ENCODE measurements around the gene SCFD2. TPM values are rescaled to one million over a fixed set of nuclear protein-coding genes. Genes with fewer than 3 reads are reported as not detected.
"Not testable (repeated sequence)": the region's sequence is repeated elsewhere in the genome, so short reads cannot be mapped to it uniquely, and the experiment has no call there.

SCFD2 gene
- polyA plus RNA-seq, 3 donors = 5.4 to 9.4 (median 6.7) TPM

DNA sequence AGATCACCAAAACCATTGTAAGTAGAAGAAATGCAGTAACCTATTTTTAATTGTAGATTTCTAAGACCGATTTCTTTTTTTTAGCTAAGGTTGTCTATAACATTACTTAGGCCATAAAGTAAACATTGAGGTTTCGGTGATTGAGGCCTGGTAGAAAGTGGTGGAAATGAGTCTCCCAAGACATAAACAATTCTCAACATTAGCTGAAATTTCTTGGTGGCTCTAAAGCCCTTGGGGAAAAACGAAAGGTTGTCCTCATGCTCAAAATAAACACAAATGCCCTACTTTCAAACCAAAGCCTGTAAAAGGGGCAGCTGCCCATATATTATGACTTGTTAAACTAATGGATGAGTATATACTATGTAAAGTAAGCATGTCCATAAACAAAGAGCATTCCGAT lies 98.8 kb downstream of the SCFD2 start:
- Mint-ChIP-seq H3K4me3 (no peak overlapping the region), H3K4me1 (no peaks in the 10 kb centered on the region), H3K27me3 (ENCODE audit: low read depth in 3 of 3) (peaks cover 0 to 1% (median 0%) of the 10 kb centered on the region in 3 donors), H3K9me3 (peaks cover 16 to 30% (median 22%) of the 10 kb centered on the region in 7 donors), H3K27ac (no peak overlapping the region), H3K36me3 (peaks cover 18 to 25% of the 10 kb centered on the region in 2 donors)
- no peak for DNase-seq
- no peak overlapping the region for H3K4me2 ChIP-seq (replicated peaks; ENCODE audit: extremely low read depth, low read length, poor library complexity, severe bottlenecking)
- peaks cover 18 to 20% of the 10 kb centered on the region in 2 donors for H3K9me3 ChIP-seq (replicated peaks in 1 of 2; ENCODE audit: control insufficient read depth in 1 of 2, insufficient read depth in 1 of 2, low read length in 2 of 2)
- no peak overlapping the region for H3K4me3 ChIP-seq (replicated peaks in 1 of 3; ENCODE audit: low read depth in 2 of 3, low read length in 3 of 3)
- no CpG with 5 or more reads among the region's 4 CpGs for WGBS (ENCODE audit: insufficient coverage)
- H4K20me1 ChIP-seq (ENCODE audit: insufficient read depth, low read length) = no peaks in the 10 kb centered on the region
- no peak overlapping the region for H3K9ac ChIP-seq (ENCODE audit: insufficient read depth, low read length, poor library complexity, severe bottlenecking)
- no peak overlapping the region for H3K27ac ChIP-seq (ENCODE audit: low read depth in 1 of 2, low read length in 2 of 2)
- TF ChIP-seq, protein P1, sequence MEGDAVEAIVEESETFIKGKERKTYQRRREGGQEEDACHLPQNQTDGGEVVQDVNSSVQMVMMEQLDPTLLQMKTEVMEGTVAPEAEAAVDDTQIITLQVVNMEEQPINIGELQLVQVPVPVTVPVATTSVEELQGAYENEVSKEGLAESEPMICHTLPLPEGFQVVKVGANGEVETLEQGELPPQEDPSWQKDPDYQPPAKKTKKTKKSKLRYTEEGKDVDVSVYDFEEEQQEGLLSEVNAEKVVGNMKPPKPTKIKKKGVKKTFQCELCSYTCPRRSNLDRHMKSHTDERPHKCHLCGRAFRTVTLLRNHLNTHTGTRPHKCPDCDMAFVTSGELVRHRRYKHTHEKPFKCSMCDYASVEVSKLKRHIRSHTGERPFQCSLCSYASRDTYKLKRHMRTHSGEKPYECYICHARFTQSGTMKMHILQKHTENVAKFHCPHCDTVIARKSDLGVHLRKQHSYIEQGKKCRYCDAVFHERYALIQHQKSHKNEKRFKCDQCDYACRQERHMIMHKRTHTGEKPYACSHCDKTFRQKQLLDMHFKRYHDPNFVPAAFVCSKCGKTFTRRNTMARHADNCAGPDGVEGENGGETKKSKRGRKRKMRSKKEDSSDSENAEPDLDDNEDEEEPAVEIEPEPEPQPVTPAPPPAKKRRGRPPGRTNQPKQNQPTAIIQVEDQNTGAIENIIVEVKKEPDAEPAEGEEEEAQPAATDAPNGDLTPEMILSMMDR (IDR thresholded peaks at IDR 0.05) = no peak
- H3K36me3 ChIP-seq (replicated peaks in 1 of 2; ENCODE audit: control insufficient read depth in 1 of 2, insufficient read depth in 2 of 2, low read length in 2 of 2) = peaks cover 2 to 4% of the 10 kb centered on the region in 2 donors
- intact Hi-C loops (cut with micrococcal nuclease) = no loop called here
- H3K27me3 ChIP-seq (ENCODE audit: control insufficient read depth in 2 of 2, insufficient read depth in 2 of 2, low read length in 2 of 2) = no peaks in the 10 kb centered on the region
- no peak overlapping the region for H2AFZ ChIP-seq (ENCODE audit: insufficient read depth, low read depth, low read length, poor library complexity, severe bottlenecking)
- no peaks in the 10 kb centered on the region for H3K4me1 ChIP-seq (ENCODE audit: control insufficient read depth in 1 of 2, insufficient read depth in 2 of 2, low read length in 2 of 2)
- H3K79me2 ChIP-seq (ENCODE audit: insufficient read depth, low read length) = no peaks in the 10 kb centered on the region

DNA sequence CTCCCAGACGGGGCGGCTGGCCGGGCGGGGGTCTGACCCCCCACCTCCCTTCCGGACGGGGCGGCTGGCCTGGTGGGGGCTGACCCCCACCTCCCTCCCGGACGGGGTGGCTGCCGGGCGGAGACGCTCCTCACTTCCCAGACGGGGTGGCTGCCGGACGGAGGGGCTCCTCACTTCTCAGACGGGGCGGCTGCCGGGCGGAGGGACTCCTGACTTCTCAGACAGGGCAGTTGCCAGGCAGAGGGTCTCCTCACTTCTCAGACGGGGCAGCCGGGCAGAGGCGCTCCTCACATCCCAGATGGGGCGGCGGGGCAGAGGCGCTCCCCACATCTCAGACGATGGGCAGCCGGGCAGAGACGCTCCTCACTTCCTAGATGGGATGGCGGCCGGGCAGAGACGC lies 109.9 kb downstream of the SCFD2 start:
- H3K4me2 ChIP-seq (replicated peaks; ENCODE audit: extremely low read depth, low read length, poor library complexity, severe bottlenecking); H3K4me1 Mint-ChIP-seq; H3K9ac ChIP-seq (ENCODE audit: insufficient read depth, low read length, poor library complexity, severe bottlenecking); H3K27ac ChIP-seq (ENCODE audit: low read depth in 1 of 2, low read length in 2 of 2); H3K36me3 ChIP-seq (replicated peaks in 1 of 2; ENCODE audit: control insufficient read depth in 1 of 2, insufficient read depth in 2 of 2, low read length in 2 of 2); H2AFZ ChIP-seq (ENCODE audit: insufficient read depth, low read depth, low read length, poor library complexity, severe bottlenecking); DNase-seq; H3K4me3 ChIP-seq (replicated peaks in 1 of 3; ENCODE audit: low read depth in 2 of 3, low read length in 3 of 3); H3K36me3 Mint-ChIP-seq; intact Hi-C loops (cut with micrococcal nuclease); H3K27me3 ChIP-seq (ENCODE audit: control insufficient read depth in 2 of 2, insufficient read depth in 2 of 2, low read length in 2 of 2); H3K27me3 Mint-ChIP-seq (ENCODE audit: low read depth in 3 of 3); H4K20me1 ChIP-seq (ENCODE audit: insufficient read depth, low read length); H3K27ac Mint-ChIP-seq; H3K79me2 ChIP-seq (ENCODE audit: insufficient read depth, low read length); H3K4me3 Mint-ChIP-seq; H3K4me1 ChIP-seq (ENCODE audit: control insufficient read depth in 1 of 2, insufficient read depth in 2 of 2, low read length in 2 of 2): not testable (repeated sequence)
- H3K9me3 ChIP-seq (replicated peaks in 1 of 2; ENCODE audit: control insufficient read depth in 1 of 2, insufficient read depth in 1 of 2, low read length in 2 of 2) = peaks cover 0 to 13% of the 10 kb centered on the region in 2 donors
- peaks cover 15 to 26% (median 21%) of the 10 kb centered on the region in 7 donors for H3K9me3 Mint-ChIP-seq
- 84% methylated on average over 5 of the region's 31 CpGs for WGBS (ENCODE audit: insufficient coverage)
